Breast epithelium (tissue), 4 donors: ENCODE measurements around the gene FOS. TPM values are rescaled to one million over a fixed set of nuclear protein-coding genes. Genes with fewer than 3 reads are reported as not detected.

Source experiments
- DNase-seq, 2 donors: peaks; one replicate each; pipeline ENCODE4 v3.0.0-alpha.2; 2019; ENCODE audit warnings: low spot score in 2 of 2
- H3K27ac ChIP-seq, 2 donors: fragments of 200-600 bp; sonication (generic) in 1 of 2; one replicate each; pipeline ENCODE4 v1.5.1; 2016 to 2019; ENCODE audit warnings: mild to moderate bottlenecking in 1 of 2
- H3K27me3 ChIP-seq, 2 donors: fragments of 200-600 bp; sonication (generic) in 1 of 2; one replicate each; pipeline versions ENCODE4 v1.5.1 to v1.6.0; 2017 to 2019; ENCODE audit warnings: control low read depth in 1 of 2, mild to moderate bottlenecking in 1 of 2
- H3K36me3 ChIP-seq: fragments of 200-600 bp; one replicate; pipeline ENCODE4 v1.5.1; 2019
- H3K4me1 ChIP-seq, 2 donors: fragments of 200-600 bp; sonication (generic); one replicate each; pipeline ENCODE4 v1.5.1; 2016 to 2019; ENCODE audit warnings: control low read depth in 1 of 2
- H3K4me3 ChIP-seq, 3 donors: fragments of 200-600 bp; sonication (generic); 1 replicate in 2 of 3; 2 replicates in 1 of 3; pipeline ENCODE4 v1.5.1; 2016 to 2019; ENCODE audit warnings: mild to moderate bottlenecking in 3 of 3, moderate library complexity in 2 of 3
- H3K9me3 ChIP-seq, 2 donors: fragments of 200-600 bp; sonication (generic) in 1 of 2; one replicate each; pipeline ENCODE4 v1.5.1; 2016 to 2019; ENCODE audit warnings: control low read depth in 1 of 2
- CTCF ChIP-seq, 3 donors: fragments of 450-650 bp; IDR thresholded peaks; one replicate each; pipeline ENCODE4 v1.5.1; 2016 to 2017; ENCODE audit warnings: antibody characterized with exemption in 3 of 3, mild to moderate bottlenecking in 3 of 3, moderate library complexity in 3 of 3
- POLR2A ChIP-seq: fragments of 450-650 bp; IDR thresholded peaks from one replicate; pipeline ENCODE4 v1.6.1; 2016; ENCODE audit warnings: antibody characterized with exemption, mild to moderate bottlenecking, moderate library complexity
- POLR2AphosphoS5 ChIP-seq, 3 donors: sonication (generic); formaldehyde crosslinking; IDR thresholded peaks; one replicate each; pipeline ENCODE4 v1.6.1; 2017; ENCODE audit warnings: antibody characterized with exemption in 3 of 3
- intact Hi-C: fragments of 100-400 bp; cut with DNase I; formaldehyde crosslinking; loops from one replicate; pipeline ENCODE4 v1.15.1; 2023; ENCODE audit warnings: low total_unique reads
- total RNA-seq, 3 donors: library from RNA; depleted of rRNA; stranded (reverse); fragments of >200 nt; gene quantifications; one replicate each; pipeline ENCODE4 v1.1.0, GENCODE V29; 2016

Gene FOS
- total RNA-seq, 3 donors from 2014 or later: 398 to 629 (median 549) TPM

- TF ChIP-seq CTCF (IDR thresholded peaks at IDR 0.05) (no peak), POLR2AphosphoS5 (IDR thresholded peaks at IDR 0.05) (no peak), POLR2A (no peak)
- Histone ChIP-seq H3K4me1 (no peaks in the 10 kb centered on the region), H3K36me3 (no peaks in the 10 kb centered on the region), H3K9me3 (no peaks in the 10 kb centered on the region), H3K27ac (peak overlapping the region; percentile 100), H3K4me3 (no peak overlapping the region), H3K27me3 (no peaks in the 10 kb centered on the region)
- intact Hi-C loops: no loop called here
- no peak for DNase-seq
Observed at GRCh38 chr14:75274050-75274898, 4.4 kb upstream of the FOS start.

GRCh38 chr14:75274899-75275569 lies 3.6 kb upstream of the FOS start:
- peak in 1 of 2 donors; percentile 68 for DNase-seq
- Histone ChIP-seq H3K4me1 (no peaks in the 10 kb centered on the region), H3K27ac (peak overlapping the region; percentile 100), H3K27me3 (no peaks in the 10 kb centered on the region), H3K9me3 (no peaks in the 10 kb centered on the region), H3K36me3 (no peaks in the 10 kb centered on the region), H3K4me3 (no peak overlapping the region)
- TF ChIP-seq CTCF (IDR thresholded peaks at IDR 0.05) (no peak), POLR2AphosphoS5 (IDR thresholded peaks at IDR 0.05) (peak; percentile 59 to 82 (median 66))
- intact Hi-C loops: no loop called here

- H3K4me3 ChIP-seq: no peak overlapping the region
- H3K4me1 ChIP-seq: no peaks in the 10 kb centered on the region
- H3K36me3 ChIP-seq: no peaks in the 10 kb centered on the region
- no peaks in the 10 kb centered on the region for H3K9me3 ChIP-seq
- TF ChIP-seq POLR2AphosphoS5 (IDR thresholded peaks at IDR 0.05) (no peak), CTCF (IDR thresholded peaks at IDR 0.05) (no peak), POLR2A (no peak)
- peak overlapping the region; percentile 100 for H3K27ac ChIP-seq
- intact Hi-C loops: no loop called here
- no peak for DNase-seq
- no peaks in the 10 kb centered on the region for H3K27me3 ChIP-seq
Observed at GRCh38 chr14:75275598-75275997, 3.0 kb upstream of the FOS start.

GRCh38 chr14:75277008-75277814 lies 1.4 kb upstream of the FOS start:
- H3K4me1 ChIP-seq: peaks cover 0 to 3% of the 10 kb centered on the region in 2 donors
- intact Hi-C loops: no loop called here
- TF ChIP-seq POLR2AphosphoS5 (IDR thresholded peaks at IDR 0.05) (peak; percentile 77 to 94 (median 86)), CTCF (IDR thresholded peaks at IDR 0.05) (peak in 1 of 3 donors; percentile 16), POLR2A (peak; percentile 87)

More at GRCh38 chr14:75277008-75277814, 1.4 kb upstream of the FOS start:
- no peaks in the 10 kb centered on the region for H3K36me3 ChIP-seq
- H3K27ac ChIP-seq: peak overlapping the region; percentile 100
- H3K27me3 ChIP-seq: no peaks in the 10 kb centered on the region
- no peaks in the 10 kb centered on the region for H3K9me3 ChIP-seq
- H3K4me3 ChIP-seq: peak overlapping the region; percentile 87 to 93 (median 88)
- DNase-seq: peak; percentile 91
